ENCODE data around the gene GPC1.

Gene GPC1

DNA sequence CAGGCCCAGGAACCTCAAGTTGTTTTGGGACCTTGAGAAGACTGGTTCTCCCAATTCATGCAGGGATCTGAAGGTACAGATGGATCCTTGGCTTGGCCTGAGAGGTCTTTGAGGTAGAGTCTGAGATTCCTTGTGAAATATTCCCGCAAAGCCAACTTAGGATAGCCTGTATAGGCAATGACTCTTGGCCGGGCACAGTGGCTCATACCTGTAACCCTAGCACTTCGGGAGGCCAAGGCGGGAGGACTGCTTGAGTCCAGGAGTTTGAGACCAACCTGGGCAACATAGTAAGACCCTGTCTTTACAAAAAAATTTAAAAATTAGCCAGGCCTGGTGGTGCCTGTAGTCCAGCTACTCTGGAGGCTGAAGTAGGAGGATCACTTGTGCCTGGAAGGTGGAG lies 81.9 kb downstream of the GPC1 start:
- Histone ChIP-seq H3K27me3 (replicated peaks) (no peaks in the 10 kb centered on the region), H3K4me3 (ENCODE audit: low read depth, low read length) (no peak overlapping the region), H3K27ac (no peak overlapping the region), H3K36me3 (replicated peaks) (no peaks in the 10 kb centered on the region)
- no peak for DNase-seq
- TF ChIP-seq, protein P1, sequence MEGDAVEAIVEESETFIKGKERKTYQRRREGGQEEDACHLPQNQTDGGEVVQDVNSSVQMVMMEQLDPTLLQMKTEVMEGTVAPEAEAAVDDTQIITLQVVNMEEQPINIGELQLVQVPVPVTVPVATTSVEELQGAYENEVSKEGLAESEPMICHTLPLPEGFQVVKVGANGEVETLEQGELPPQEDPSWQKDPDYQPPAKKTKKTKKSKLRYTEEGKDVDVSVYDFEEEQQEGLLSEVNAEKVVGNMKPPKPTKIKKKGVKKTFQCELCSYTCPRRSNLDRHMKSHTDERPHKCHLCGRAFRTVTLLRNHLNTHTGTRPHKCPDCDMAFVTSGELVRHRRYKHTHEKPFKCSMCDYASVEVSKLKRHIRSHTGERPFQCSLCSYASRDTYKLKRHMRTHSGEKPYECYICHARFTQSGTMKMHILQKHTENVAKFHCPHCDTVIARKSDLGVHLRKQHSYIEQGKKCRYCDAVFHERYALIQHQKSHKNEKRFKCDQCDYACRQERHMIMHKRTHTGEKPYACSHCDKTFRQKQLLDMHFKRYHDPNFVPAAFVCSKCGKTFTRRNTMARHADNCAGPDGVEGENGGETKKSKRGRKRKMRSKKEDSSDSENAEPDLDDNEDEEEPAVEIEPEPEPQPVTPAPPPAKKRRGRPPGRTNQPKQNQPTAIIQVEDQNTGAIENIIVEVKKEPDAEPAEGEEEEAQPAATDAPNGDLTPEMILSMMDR (IDR thresholded peaks at IDR 0.05; ENCODE audit: low read depth, low read length, missing control alignments) = no peak
- in situ Hi-C loops (cut with HindIII; ENCODE audit: low pct_ligation_motif_present, low sequenced_read_pairs) = no loop called here

Data from brain microvascular endothelial cell (primary cell).